ENCODE data around the gene RPL22. TPM values are rescaled to one million over a fixed set of nuclear protein-coding genes. Genes with fewer than 3 reads are reported as not detected.

Gene RPL22
- total RNA-seq, 1 experiment from 2014 or later: 441 TPM

GRCh38 chr1:6235296-6235677 is 35.9 kb upstream of the RPL22 start:
- Mint-ChIP-seq H3K27ac (peak overlapping the region; percentile 84), H3K4me1 (peaks cover 44% of the 10 kb centered on the region), H3K4me3 (peak overlapping the region; percentile 85), H3K9me3 (no peaks in the 10 kb centered on the region), H3K27me3 (ENCODE audit: low read depth) (no peaks in the 10 kb centered on the region), H3K36me3 (peaks cover 34% of the 10 kb centered on the region)
- ChIA-PET POLR2A (interaction anchor here (1.0 to 4.6 kb wide), 4 partner anchors 10 to 29 kb away, joined by 3 to 22 read pairs (median 4); no protein-coding TSS in a partner anchor), CTCF (interaction anchor here (0.6 to 21.4 kb wide), 6 partner anchors 9 to 188 kb away, joined by 3 to 489 read pairs (median 6); partner anchors contain the start of gene RNF207)
- DNase-seq (ENCODE audit: low spot score): no peak
- ATAC-seq: no peak
- TF ChIP-seq ESRRA (CRISPR knock-in tag; IDR thresholded peaks at IDR 0.05; ENCODE audit: borderline replicate concordance) (no peak), ETV6 (CRISPR knock-in tag; IDR thresholded peaks at IDR 0.05) (no peak), NR1H2 (CRISPR knock-in tag; IDR thresholded peaks at IDR 0.05) (no peak), FOXJ3 (CRISPR knock-in tag; IDR thresholded peaks at IDR 0.05; ENCODE audit: borderline replicate concordance) (no peak), ATF6 (CRISPR knock-in tag; IDR thresholded peaks at IDR 0.05) (no peak), ATF1 (CRISPR knock-in tag; IDR thresholded peaks at IDR 0.05) (no peak), USF1 (CRISPR knock-in tag; IDR thresholded peaks at IDR 0.05) (no peak), ELF4 (CRISPR knock-in tag; IDR thresholded peaks at IDR 0.05; ENCODE audit: low read depth) (no peak), PRRX2 (CRISPR knock-in tag; IDR thresholded peaks at IDR 0.05) (no peak), E2F4 (CRISPR knock-in tag; IDR thresholded peaks at IDR 0.05; ENCODE audit: borderline replicate concordance, low read depth) (no peak), OVOL2 (CRISPR knock-in tag; IDR thresholded peaks at IDR 0.05; ENCODE audit: borderline replicate concordance) (no peak), ZNF121 (CRISPR knock-in tag; IDR thresholded peaks at IDR 0.05) (no peak), SP1 (CRISPR knock-in tag; conservative IDR thresholded peaks at IDR 0.05) (no peak), ZNF317 (CRISPR knock-in tag; IDR thresholded peaks at IDR 0.05; ENCODE audit: borderline replicate concordance, low read depth) (no peak), JAZF1 (CRISPR knock-in tag; IDR thresholded peaks at IDR 0.05) (no peak), CTCF (IDR thresholded peaks at IDR 0.05) (no peak)
- TF ChIP-seq, protein P1, sequence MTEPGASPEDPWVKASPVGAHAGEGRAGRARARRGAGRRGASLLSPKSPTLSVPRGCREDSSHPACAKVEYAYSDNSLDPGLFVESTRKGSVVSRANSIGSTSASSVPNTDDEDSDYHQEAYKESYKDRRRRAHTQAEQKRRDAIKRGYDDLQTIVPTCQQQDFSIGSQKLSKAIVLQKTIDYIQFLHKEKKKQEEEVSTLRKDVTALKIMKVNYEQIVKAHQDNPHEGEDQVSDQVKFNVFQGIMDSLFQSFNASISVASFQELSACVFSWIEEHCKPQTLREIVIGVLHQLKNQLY (CRISPR knock-in tag; IDR thresholded peaks at IDR 0.05): no peak
- TF ChIP-seq, protein P2, sequence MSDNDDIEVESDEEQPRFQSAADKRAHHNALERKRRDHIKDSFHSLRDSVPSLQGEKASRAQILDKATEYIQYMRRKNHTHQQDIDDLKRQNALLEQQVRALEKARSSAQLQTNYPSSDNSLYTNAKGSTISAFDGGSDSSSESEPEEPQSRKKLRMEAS (CRISPR knock-in tag; IDR thresholded peaks at IDR 0.05): no peak
- TF ChIP-seq, protein P3, sequence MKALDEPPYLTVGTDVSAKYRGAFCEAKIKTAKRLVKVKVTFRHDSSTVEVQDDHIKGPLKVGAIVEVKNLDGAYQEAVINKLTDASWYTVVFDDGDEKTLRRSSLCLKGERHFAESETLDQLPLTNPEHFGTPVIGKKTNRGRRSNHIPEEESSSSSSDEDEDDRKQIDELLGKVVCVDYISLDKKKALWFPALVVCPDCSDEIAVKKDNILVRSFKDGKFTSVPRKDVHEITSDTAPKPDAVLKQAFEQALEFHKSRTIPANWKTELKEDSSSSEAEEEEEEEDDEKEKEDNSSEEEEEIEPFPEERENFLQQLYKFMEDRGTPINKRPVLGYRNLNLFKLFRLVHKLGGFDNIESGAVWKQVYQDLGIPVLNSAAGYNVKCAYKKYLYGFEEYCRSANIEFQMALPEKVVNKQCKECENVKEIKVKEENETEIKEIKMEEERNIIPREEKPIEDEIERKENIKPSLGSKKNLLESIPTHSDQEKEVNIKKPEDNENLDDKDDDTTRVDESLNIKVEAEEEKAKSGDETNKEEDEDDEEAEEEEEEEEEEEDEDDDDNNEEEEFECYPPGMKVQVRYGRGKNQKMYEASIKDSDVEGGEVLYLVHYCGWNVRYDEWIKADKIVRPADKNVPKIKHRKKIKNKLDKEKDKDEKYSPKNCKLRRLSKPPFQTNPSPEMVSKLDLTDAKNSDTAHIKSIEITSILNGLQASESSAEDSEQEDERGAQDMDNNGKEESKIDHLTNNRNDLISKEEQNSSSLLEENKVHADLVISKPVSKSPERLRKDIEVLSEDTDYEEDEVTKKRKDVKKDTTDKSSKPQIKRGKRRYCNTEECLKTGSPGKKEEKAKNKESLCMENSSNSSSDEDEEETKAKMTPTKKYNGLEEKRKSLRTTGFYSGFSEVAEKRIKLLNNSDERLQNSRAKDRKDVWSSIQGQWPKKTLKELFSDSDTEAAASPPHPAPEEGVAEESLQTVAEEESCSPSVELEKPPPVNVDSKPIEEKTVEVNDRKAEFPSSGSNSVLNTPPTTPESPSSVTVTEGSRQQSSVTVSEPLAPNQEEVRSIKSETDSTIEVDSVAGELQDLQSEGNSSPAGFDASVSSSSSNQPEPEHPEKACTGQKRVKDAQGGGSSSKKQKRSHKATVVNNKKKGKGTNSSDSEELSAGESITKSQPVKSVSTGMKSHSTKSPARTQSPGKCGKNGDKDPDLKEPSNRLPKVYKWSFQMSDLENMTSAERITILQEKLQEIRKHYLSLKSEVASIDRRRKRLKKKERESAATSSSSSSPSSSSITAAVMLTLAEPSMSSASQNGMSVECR (CRISPR knock-in tag; IDR thresholded peaks at IDR 0.05; ENCODE audit: borderline replicate concordance): no peak
